ENCODE data around the gene DPP6. TPM values are rescaled to one million over a fixed set of nuclear protein-coding genes. Genes with fewer than 3 reads are reported as not detected.

Gene DPP6
- total RNA-seq, 1 donor from 2014 or later: 0.48 TPM

- peaks cover 2% of the 10 kb centered on the region for H3K27me3 ChIP-seq (ENCODE audit: insufficient read depth, low read length)
- Mint-ChIP-seq H3K9me3 (ENCODE audit: unreplicated experiment) (peaks cover 2% of the 10 kb centered on the region), H3K4me3 (ENCODE audit: unreplicated experiment) (no peak overlapping the region)
Measured at GRCh38 chr7:154848464-154848863, 796.3 kb downstream of the DPP6 start.

GRCh38 chr7:154852205-154852604 lies 800.0 kb downstream of the DPP6 start:
- Mint-ChIP-seq H3K4me1 (ENCODE audit: low read depth, unreplicated experiment) (peaks cover 9% of the 10 kb centered on the region), H3K9me3 (ENCODE audit: unreplicated experiment) (peaks cover 2% of the 10 kb centered on the region), H3K4me3 (ENCODE audit: unreplicated experiment) (no peak overlapping the region), H3K27ac (ENCODE audit: unreplicated experiment) (no peak overlapping the region), H3K27me3 (ENCODE audit: low read depth, unreplicated experiment) (peaks cover 8% of the 10 kb centered on the region), H3K36me3 (ENCODE audit: low read depth, unreplicated experiment) (no peaks in the 10 kb centered on the region)
- Histone ChIP-seq H3K36me3 (ENCODE audit: insufficient read depth, low read length) (no peaks in the 10 kb centered on the region), H3K27ac (ENCODE audit: low read depth, low read length) (no peak overlapping the region), H4K20me1 (ENCODE audit: insufficient read depth, low read length) (no peaks in the 10 kb centered on the region), H3K9me3 (ENCODE audit: insufficient read depth, low read depth, low read length) (peaks cover 5% of the 10 kb centered on the region), H3K9ac (ENCODE audit: low read length) (no peak overlapping the region), H2AFZ (ENCODE audit: low read depth, low read length) (no peak overlapping the region), H3K4me1 (ENCODE audit: insufficient read depth, low read length) (no peaks in the 10 kb centered on the region), H3K4me2 (ENCODE audit: low read length) (no peak overlapping the region), H3K4me3 (ENCODE audit: insufficient read depth, low read depth, low read length) (no peak overlapping the region), H3K27me3 (ENCODE audit: insufficient read depth, low read length) (no peaks in the 10 kb centered on the region), H3K79me2 (ENCODE audit: insufficient read depth, low read length) (no peaks in the 10 kb centered on the region)
- FAIRE-seq (no peak), DNase-seq (ENCODE audit: low read depth) (no peak)
- TF ChIP-seq CTCF (IDR thresholded peaks at IDR 0.05; ENCODE audit: insufficient read depth, low read depth, low read length): no peak
- TF ChIP-seq EZH2 (IDR thresholded peaks at IDR 0.05; ENCODE audit: insufficient read depth, low read length): no peak

More at GRCh38 chr7:154848464-154848863, 796.3 kb downstream of the DPP6 start:
- TF ChIP-seq EZH2 (IDR thresholded peaks at IDR 0.05; ENCODE audit: insufficient read depth, low read length): no peak
- no peak for TF ChIP-seq CTCF (IDR thresholded peaks at IDR 0.05; ENCODE audit: insufficient read depth, low read depth, low read length)
- no peak for DNase-seq (ENCODE audit: low read depth)
- no peaks in the 10 kb centered on the region for H4K20me1 ChIP-seq (ENCODE audit: insufficient read depth, low read length)
- H2AFZ ChIP-seq (ENCODE audit: low read depth, low read length): no peak overlapping the region
- no peak overlapping the region for H3K27ac ChIP-seq (ENCODE audit: low read depth, low read length)
- H3K27ac Mint-ChIP-seq (ENCODE audit: unreplicated experiment): peak overlapping the region; percentile 43
- no peak for FAIRE-seq
- no peaks in the 10 kb centered on the region for H3K36me3 ChIP-seq (ENCODE audit: insufficient read depth, low read length)
- H3K4me3 ChIP-seq (ENCODE audit: insufficient read depth, low read depth, low read length): no peak overlapping the region
- no peaks in the 10 kb centered on the region for H3K36me3 Mint-ChIP-seq (ENCODE audit: low read depth, unreplicated experiment)
- no peak overlapping the region for H3K4me2 ChIP-seq (ENCODE audit: low read length)
- peaks cover 5% of the 10 kb centered on the region for H3K9me3 ChIP-seq (ENCODE audit: insufficient read depth, low read depth, low read length)
- peaks cover 3% of the 10 kb centered on the region for H3K27me3 Mint-ChIP-seq (ENCODE audit: low read depth, unreplicated experiment)
- H3K4me1 Mint-ChIP-seq (ENCODE audit: low read depth, unreplicated experiment): peaks cover 1% of the 10 kb centered on the region
- no peak overlapping the region for H3K9ac ChIP-seq (ENCODE audit: low read length)
- no peaks in the 10 kb centered on the region for H3K4me1 ChIP-seq (ENCODE audit: insufficient read depth, low read length)
- H3K79me2 ChIP-seq (ENCODE audit: insufficient read depth, low read length): no peaks in the 10 kb centered on the region

- Mint-ChIP-seq H3K27ac (ENCODE audit: unreplicated experiment) (peak overlapping the region; percentile 44), H3K36me3 (ENCODE audit: low read depth, unreplicated experiment) (no peaks in the 10 kb centered on the region), H3K4me1 (ENCODE audit: low read depth, unreplicated experiment) (peaks cover 10% of the 10 kb centered on the region), H3K9me3 (ENCODE audit: unreplicated experiment) (peaks cover 2% of the 10 kb centered on the region), H3K27me3 (ENCODE audit: low read depth, unreplicated experiment) (peaks cover 5% of the 10 kb centered on the region), H3K4me3 (ENCODE audit: unreplicated experiment) (no peak overlapping the region)
- no peak for DNase-seq (ENCODE audit: low read depth)
- Histone ChIP-seq H3K36me3 (ENCODE audit: insufficient read depth, low read length) (no peaks in the 10 kb centered on the region), H3K27me3 (ENCODE audit: insufficient read depth, low read length) (no peaks in the 10 kb centered on the region), H3K9me3 (ENCODE audit: insufficient read depth, low read depth, low read length) (peaks cover 5% of the 10 kb centered on the region), H2AFZ (ENCODE audit: low read depth, low read length) (no peak overlapping the region), H4K20me1 (ENCODE audit: insufficient read depth, low read length) (no peaks in the 10 kb centered on the region), H3K4me1 (ENCODE audit: insufficient read depth, low read length) (no peaks in the 10 kb centered on the region), H3K79me2 (ENCODE audit: insufficient read depth, low read length) (no peaks in the 10 kb centered on the region), H3K27ac (ENCODE audit: low read depth, low read length) (no peak overlapping the region), H3K4me2 (ENCODE audit: low read length) (no peak overlapping the region), H3K9ac (ENCODE audit: low read length) (no peak overlapping the region), H3K4me3 (ENCODE audit: insufficient read depth, low read depth, low read length) (no peak overlapping the region)
- TF ChIP-seq EZH2 (IDR thresholded peaks at IDR 0.05; ENCODE audit: insufficient read depth, low read length): no peak
- TF ChIP-seq CTCF (IDR thresholded peaks at IDR 0.05; ENCODE audit: insufficient read depth, low read depth, low read length): no peak
- FAIRE-seq: no peak
Measured at GRCh38 chr7:154853063-154853726, 801.0 kb downstream of the DPP6 start.
